ENCODE data around the gene MYO9B.
A peak's percentile ranks its signal among the peaks of the same experiment; 100 is the strongest.
"Not testable (repeated sequence)": the region's sequence is repeated elsewhere in the genome, so short reads cannot be mapped to it uniquely, and the experiment has no call there.

Gene MYO9B

DNA sequence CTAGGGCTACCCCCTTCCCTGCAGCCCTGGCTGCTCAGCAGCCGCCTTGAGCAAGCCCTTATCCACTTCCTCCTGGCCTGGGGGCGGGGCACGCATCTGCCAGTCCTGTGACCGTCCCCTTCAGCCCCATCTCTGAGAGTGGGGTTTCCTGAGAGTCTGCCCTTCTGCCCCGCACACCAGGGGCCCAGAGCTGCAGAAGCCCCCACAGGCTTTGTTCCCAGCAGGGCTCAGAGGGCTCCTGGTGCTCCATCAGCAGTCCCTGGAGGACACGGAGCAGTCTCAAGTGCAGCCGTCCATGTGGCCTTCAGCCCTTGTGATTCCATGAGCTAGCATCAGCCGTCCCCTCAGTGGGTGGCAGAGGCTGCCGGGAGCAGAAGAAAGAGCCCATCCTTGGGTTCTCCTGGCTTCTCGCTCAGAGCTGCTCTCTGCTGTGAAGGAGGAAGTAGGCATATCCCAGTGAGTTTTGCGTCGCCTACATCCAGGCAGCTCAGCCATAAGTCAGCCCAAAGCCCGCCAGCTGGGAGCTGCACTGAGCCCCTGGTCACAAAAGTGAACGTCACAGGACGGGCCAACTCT lies 16.3 kb downstream of the MYO9B start:
- no peak for DNase-seq (ENCODE audit: low read depth, low spot score)

DNA sequence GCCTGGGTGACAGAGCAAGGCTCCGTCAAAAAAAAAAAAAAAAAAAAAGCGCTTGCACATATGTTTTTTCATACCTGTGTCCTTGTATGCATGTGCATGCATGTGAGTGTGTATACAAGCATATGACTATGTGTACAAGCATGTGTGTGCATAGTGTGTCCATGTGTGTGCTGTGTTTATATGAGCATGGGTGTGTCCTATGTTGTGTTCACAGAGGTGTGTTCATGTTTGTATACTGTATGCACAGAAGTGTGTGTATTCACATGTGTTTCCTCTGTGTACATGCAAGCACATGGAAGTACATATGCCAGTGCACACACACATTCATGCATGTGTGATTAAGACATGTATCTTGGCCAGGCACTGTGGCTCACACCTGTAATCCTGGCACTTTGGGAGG lies 17.1 kb downstream of the MYO9B start:
- no peak for DNase-seq (ENCODE audit: low read depth, low spot score)

DNA sequence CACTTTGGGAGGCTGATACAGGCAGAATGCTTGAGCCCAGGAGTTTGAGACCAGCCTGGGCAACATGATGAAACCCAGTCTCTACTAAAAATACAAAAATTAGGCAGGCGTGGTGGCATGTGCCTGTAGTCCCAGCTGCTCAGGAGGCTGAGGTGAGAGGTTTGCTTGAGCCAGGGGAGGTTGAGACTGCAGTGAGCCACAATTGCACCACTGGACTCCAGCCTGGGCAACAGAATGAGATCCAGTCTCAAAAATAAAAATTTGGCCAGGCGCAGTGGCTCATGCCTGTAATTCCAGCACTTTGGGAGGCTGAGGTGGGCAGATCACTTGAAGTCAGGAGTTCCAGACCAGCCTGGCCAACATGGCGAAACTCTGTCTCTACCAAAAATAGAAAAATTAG lies 19.1 kb downstream of the MYO9B start:
- DNase-seq (ENCODE audit: low read depth, low spot score) = not testable (repeated sequence)

DNA sequence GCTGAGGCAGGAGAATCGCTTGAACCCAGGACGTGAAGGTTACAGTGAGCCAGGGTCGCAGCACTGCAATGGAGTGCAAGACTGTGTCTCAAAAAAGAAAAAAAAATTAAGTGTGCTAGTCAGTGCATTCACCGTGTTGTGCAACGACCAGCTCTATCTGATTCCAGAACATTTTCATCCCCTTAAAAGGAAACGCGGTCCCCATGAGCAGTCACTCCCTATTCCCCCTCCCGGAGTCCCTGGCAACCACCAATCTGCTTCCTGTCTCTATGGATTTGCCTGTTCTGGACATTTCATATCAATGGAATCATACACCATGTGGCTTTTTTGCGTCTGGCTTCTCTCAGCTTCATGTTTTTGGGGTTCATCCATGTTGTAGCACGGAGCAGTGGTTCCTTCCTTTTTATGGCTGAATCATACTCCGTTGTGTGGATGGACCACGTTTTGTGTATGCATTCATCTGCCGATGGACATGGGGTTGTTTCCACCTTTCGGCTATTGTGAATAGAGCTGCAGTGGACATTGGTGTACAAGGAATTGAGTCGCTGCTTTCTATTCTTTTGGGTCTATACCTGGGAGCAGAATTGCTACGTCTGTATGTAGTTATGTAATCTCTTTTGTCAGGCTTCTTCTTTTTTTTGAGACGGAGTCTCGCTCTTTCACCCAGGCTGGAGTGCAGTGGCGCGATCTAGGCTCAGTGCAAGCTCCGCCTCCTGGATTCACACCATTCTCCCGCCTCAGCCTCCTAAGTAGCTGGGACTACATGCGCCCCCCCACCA lies 19.8 kb downstream of the MYO9B start:
- DNase-seq (ENCODE audit: low read depth, low spot score) = no peak

DNA sequence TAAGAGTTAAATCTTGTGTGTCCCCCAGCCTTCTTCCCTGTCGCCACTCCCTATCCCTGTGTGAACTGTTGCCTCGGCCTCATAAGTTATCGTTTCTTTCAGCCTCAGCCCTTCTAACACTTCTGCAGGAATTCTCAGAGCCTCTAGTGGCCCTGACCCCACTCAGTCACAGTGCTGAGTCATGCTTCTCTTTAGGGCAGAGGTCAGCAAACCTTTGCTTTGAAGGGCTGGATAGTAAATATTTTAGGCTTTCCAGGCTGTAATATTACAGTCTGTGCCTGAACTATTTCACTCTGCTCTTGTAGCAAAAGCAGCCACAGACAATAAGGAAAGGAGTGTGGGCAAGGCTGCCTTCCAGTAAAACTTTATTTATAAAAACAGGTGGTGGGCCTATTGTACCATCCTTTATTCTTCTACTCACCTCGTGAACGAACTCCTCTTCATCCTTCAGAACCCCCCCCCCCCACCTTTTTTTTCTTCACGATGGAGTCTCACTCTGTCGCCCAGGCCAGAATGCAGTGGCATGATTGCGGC lies 22.1 kb downstream of the MYO9B start:
- DNase-seq (ENCODE audit: low read depth, low spot score) = no peak

DNA sequence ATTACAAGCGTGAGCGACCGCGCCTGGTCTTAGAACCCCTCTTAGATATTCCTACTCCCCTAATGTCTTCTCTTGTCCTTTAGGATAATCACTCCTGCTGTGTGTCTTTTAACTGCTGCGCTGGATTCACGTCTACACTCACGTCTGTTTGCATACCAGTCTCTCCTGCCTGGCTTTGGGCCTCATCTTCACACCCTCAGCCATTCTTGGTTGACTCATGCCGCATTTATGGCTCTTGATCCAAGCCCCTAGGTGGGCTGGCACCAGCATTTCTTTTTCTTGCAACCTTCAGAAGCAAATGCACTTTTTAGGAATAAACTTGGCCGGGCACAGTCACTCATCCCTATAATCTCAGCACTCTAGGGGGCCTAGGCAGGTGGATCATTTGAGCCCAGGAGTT lies 22.7 kb downstream of the MYO9B start:
- DNase-seq (ENCODE audit: low read depth, low spot score) = no peak

DNA sequence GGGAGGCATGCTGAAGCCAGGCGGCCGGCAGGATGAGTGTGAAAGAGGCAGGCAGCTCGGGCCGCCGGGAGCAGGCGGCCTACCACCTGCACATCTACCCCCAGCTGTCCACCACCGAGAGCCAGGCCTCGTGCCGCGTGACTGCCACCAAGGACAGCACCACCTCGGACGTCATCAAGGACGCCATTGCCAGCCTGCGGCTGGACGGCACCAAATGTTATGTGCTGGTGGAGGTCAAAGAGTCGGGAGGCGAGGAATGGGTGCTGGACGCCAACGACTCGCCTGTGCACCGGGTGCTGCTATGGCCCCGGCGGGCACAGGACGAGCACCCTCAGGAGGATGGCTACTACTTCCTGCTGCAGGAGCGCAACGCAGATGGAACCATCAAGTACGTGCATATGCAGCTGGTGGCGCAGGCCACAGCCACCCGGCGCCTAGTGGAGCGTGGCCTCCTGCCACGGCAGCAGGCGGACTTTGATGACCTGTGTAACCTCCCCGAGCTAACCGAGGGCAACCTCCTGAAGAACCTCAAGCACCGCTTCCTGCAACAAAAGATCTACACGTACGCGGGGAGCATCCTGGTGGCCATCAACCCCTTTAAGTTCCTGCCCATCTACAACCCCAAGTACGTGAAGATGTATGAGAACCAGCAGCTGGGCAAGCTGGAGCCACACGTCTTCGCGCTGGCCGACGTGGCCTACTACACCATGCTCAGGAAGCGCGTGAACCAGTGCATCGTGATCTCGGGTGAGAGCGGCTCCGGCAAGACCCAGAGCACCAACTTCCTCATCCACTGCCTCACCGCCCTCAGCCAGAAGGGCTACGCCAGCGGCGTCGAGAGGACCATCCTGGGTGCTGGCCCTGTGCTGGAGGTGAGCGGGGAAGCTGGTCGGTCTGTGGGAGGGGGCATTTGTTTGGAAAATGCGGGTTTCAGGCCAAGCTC lies 26.4 kb downstream of the MYO9B start:
- no peak for DNase-seq (ENCODE audit: low read depth, low spot score)

DNA sequence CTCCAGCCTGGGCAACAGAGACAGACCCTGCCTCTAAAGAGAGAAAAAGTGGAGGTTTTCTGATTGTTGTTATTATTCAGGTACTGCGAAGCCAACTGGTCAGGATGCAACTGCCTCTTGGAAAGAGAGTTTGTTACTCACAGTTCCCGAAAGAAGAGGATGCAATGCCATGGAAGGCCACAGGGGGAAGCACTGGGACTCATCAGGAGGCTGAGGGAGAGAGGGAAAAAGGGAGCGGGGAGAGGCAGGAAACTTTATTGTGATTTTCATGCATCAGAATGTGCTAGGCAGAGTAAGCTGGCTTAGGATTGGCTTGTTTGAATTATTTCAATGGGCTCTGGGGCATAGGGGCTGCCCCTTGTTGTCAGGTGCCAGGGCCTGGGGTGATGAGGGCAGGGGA lies 27.6 kb downstream of the MYO9B start:
- DNase-seq (ENCODE audit: low read depth, low spot score) = peak; percentile 28

DNA sequence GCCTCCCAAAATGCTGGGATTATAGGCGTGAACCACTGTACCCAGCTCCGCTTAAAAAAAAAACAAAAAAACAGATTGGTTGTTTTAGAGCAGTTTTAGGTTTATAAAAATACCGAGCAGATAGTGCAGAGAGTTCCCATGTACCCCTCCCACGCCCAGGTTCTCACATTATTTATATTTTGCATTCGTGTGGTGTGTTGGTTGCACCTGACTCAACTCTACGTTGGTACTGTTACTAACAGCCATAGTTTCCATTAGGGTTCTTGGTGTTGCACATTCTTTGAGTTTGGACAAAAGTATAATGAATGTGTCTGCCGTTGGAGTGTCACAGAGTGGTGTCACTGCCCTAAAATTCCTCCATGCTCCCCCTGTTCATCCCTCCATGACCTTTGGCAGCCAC lies 29.1 kb downstream of the MYO9B start:
- DNase-seq (ENCODE audit: low read depth, low spot score) = no peak

DNA sequence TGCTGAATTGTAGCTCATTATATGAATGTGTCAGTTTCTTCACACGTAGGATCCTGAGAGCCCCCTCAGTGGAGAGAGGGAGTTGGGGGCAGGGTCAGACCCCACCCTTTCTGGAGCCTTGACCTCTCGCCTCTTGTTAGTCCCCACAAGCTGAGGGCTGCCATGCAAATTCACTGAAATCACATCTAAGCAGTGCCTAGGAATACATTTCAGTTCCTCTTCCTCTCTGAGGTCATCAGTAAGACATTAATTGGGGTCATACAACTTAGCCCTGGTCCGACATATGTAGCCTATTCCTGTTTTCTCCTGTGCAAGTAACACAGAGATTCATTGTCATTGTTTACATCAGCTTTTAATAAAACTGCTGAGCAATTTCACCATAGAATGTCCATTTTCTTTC lies 30.0 kb downstream of the MYO9B start:
- DNase-seq (ENCODE audit: low read depth, low spot score) = no peak

DNA sequence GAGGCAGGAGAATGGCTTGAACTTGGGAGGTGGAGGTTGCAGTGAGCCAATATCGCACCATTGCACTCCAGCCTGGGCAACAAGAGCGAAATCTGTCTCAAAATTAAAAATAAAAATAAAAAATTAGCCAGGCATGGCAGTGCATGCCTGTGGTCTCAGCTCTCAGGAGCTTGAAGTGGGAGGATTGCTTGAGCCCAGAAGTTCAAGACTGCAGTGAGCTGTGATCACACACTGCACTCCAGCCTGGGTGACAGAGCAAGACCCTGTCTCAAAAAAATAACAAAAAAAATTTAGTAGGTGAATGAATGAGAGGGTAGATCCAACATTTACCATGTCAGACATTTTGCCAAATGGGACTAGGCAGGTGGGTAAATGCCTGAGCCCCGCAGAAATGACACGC lies 31.4 kb downstream of the MYO9B start:
- not testable (repeated sequence) for DNase-seq (ENCODE audit: low read depth, low spot score)

DNA sequence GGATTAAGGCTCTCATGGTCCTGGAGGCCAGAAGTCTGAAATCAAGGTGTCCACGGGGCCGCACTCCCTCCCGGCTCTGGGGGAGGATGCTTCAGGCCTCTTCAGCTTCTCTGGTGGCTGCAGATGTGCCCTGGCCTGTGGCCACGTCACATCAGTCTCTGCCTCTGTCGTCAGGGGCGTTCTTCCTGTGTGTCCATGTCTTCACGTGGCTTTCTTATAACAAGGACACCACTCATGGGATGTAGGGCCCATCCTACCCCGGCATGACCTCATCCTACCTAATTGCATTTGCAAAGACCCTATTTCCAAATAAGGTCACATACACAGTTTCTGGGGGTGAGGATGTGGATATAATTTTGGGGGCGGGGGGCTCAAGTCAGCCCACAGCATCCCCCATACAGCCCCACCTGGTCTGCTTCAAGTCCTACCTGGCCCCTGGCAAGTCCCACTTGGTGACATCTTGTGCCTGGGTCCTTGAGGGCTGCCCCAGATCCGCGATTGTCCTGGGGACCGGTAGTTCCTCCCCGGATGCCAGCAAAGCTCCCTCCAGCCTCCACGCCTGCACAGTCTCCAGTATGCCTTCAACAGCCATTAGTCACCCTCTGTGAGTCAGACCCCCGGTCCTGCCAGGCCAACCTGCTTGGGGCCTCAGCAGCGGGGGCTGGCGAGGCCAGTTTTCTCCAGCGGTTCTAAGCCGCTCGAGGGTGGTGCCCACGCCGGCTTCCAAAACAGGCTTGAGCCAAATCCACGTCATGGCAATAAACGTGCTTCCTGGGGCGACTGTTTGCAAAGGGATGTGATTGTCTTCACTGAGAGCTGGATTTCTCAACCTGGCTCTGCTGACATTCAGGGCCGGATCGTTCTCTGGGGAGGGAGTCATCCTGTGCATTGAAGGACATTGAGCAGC lies 32.2 kb downstream of the MYO9B start:
- DNase-seq (ENCODE audit: low read depth, low spot score) = no peak

DNA sequence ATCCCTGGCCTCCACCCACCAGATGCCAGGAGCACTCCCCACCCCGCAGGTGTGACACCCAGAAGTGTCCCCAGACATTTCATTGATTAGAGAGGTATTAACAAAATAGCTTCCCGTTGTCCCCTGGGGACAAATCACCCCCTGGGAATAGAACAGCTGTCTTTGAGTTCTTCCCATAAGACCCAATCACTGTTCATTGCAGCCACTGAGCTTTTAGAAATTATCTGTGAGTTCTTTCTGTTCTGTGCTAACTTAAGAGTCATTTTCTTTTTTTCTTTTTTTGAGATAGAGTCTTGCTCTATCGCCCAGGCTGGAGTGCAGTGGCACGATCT lies 32.8 kb downstream of the MYO9B start:
- DNase-seq (ENCODE audit: low read depth, low spot score) = no peak

DNA sequence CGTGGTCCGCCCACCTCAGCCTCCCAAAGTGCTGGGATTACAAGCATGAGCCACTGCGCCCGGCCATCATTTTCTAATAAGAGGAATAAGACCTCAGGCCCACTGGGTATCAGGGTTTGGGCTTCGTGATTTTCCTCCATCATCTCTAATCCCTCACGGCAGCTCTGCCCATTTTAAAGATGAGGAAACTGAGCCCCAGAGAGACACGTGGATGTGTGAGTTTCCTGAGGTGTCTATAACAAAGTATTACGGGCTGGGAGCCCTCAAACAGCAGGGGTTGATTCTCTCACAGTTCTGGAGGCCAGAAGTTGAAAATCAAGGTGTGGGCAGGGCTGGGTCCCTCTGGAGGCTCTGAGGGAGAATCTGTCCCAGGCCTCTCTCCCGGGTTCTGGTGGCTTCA lies 33.7 kb downstream of the MYO9B start:
- no peak for DNase-seq (ENCODE audit: low read depth, low spot score)

DNA sequence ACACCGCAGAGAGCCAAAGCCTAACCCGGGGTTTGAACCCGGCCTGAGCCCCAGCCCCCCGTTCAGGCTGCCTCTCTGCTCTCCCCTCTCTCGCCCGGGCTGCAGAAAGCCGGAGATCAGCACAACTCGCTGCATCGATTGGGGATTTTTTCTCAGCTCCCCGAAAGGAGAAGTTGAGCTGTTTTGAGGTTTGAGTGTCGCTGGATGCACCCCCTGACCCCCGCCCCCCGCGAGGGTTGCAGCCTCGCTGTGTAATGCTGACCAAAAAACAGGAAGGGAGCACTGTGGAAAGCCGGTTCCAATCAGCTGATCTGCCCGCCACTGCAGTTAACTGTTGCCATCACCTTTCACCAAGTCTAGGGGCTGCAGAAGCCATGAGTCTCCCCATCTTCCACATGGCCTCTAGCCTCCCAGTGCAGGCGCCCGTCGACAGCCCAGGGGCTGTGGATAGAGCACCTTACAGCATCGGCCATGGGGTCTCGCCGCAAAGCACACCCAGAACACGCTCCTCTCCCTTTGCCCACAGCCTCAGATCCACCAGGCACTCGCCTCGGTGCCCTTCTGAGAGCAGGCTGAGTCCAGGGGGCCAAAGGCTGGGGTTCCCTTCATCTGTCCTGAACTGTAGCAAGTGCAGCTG lies 34.5 kb downstream of the MYO9B start:
- DNase-seq (ENCODE audit: low read depth, low spot score) = no peak

DNA sequence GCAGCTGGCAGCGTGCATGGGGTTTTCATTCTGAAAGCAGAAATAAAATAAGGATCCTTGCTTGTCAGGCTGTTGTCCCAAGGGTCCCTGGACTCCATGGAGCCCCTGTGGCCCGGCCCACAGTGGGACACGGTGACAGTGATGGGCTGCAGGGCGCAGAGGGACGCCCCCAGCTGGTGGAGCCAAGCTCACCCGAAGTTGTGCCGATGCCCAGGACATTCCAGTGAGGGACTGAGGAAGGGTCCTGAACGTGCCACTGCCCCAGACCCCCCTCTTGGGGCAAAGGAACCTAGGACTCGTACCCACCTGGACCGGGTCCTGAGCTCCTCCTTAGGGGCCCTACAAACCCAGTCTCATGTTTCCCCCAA lies 35.0 kb downstream of the MYO9B start:
- DNase-seq (ENCODE audit: low read depth, low spot score) = no peak

DNA sequence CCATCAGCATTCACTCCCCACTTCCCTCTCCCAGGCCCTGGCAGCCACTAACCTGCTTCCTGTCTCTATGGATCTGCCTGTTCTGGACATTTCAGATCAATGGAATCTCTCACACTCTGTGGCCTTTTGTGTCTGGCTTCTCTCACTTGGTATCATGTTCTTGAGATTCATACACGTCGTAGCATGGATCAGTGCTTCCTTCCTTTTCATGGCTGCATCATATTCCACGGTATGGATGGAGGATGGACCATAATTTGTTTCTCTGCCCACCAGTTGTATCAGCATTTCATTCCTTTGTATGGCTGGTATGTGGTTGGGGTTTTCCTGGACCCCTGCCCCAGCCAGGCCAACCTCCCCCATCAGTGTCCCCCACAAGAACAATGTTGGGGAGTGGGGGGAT lies 36.2 kb downstream of the MYO9B start:
- no peak for DNase-seq (ENCODE audit: low read depth, low spot score)

DNA sequence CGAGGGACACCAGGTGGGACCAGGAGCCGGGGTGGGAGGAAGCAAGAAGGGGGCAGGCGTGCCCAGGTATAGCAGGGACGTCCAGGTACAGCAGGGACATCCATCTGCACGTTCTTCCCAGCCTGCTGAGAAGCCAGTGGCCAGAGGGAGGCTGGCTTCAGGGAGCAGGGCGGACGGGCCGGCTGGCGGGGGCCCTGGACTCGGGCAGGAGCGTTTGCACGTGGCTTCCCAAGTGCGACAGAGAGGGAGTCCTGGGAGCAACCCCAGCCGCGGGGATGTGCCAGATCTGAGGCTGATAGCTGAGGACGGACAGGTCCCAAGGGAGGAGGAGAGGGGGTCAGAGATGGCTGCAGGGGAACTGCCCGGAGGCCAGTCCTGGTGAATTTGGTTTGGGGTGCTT lies 36.7 kb downstream of the MYO9B start:
- DNase-seq (ENCODE audit: low read depth, low spot score) = no peak

DNA sequence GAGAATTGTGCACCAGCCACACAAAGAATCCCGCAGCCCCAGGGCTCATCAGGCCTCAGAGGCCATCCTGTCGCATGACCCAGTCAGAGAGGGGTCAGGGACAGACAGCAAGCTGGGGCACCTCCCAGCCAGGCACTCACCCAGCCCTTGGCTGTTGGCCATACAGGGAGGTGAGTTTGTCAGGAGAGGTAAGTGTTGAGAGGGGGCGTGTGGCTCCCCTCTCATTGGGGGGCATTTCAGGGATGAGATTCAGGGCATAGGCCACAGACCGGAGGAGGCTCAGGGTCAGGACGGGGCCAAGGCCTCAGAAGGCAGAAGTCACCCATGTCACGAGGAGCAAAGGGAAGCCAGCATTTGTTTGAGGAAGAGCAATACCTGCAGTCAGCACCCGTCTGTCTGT lies 37.1 kb downstream of the MYO9B start:
- DNase-seq (ENCODE audit: low read depth, low spot score) = no peak

DNA sequence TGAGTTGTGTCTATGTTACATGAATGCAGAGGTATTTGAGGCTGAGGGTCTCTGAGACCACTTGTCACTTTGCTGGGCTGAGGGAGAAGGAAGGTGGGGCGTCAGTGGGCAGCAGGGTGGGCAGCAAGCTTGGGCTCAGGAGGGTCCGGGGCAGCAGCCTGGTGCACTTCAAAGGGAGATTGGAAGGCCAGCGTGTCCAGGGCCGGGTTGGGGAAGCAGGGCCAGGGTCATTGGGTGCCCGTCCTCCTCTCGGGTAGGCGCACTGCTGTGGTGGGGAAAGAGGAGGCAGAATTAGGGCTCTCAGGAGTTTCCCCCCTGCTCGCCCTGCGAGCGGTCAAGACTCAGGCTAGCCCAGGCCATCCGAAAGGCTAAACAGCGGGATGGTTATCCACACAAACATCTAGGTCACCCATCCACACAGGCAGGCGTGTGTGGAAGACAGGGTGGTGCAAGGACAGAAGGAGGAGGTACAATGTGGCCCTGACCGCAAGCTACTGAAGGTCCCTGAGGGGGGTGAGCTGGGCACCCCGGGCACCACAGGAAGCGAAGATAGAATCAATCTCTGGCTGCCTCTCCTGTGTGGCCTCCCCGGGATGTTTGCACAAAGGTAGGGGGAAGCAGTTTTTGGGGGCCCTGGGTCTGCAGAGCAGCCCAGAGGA lies 37.7 kb downstream of the MYO9B start:
- no peak for DNase-seq (ENCODE audit: low read depth, low spot score)

Data from iPS DF 19.7 (cell line).